Ovary (tissue), 3 donors: ENCODE results near the gene ATP11C.

ENCODE experiments used
- CTCF ChIP-seq, 3 donors: fragments of 450-650 bp in 2 of 3; fragments of 200-600 bp in 1 of 3; IDR thresholded peaks; one replicate each; pipeline versions ENCODE4 v1.5.1 to v1.8.0; 2016 to 2022; ENCODE audit warnings: antibody characterized with exemption in 3 of 3, mild to moderate bottlenecking in 1 of 3
- EP300 ChIP-seq: sonication (generic); formaldehyde crosslinking; IDR thresholded peaks from one replicate; pipeline ENCODE4 v1.6.1; 2017; ENCODE audit warnings: antibody characterized with exemption
- POLR2A ChIP-seq: fragments of 450-650 bp; IDR thresholded peaks from one replicate; pipeline ENCODE4 v1.6.1; 2017; ENCODE audit warnings: antibody characterized with exemption, mild to moderate bottlenecking, moderate library complexity
- donor health status: DM: no; HTN: no; CAD: no.

GRCh38 chrX:139907078-139907477 lies 25.8 kb downstream of the ATP11C start:
- no peak for TF ChIP-seq CTCF (IDR thresholded peaks at IDR 0.05)
- no peak for TF ChIP-seq POLR2A
- TF ChIP-seq EP300: no peak
